ENCODE data around the gene AJUBA.

DNA sequence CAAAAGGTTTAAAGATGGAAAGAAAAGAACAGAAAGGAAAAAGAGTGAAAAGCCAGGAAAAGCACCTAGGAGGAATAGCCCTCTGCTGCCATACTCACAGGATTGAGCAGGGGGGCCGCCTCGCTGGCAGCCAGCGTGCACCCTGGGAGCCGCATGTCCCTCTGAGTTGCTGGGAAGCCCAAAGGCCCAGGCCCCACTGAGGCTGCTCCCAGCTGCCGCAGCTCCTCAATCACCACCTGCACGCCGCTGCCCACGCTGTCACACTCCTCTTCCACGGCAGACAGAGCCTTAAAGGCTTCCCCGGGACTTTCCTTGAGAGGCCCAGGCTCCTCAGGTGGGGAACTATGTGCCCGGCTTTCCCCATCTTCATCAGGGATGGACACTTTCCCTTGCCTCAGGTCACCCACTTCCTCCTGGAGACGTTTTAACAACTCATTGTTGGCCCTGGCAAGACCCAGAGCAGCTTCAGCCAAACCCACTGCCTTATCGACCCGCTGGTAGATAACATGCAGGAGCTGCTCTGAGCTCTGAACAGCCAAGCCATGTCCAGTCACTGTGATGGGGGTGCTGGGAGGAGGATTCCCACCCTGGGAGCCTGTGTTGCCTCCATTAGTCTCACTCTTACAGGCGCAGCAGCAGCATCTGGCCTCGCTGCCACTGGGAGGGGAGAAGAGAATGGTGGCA, 16.1 kb upstream of the AJUBA start:
- TF ChIP-seq POLR2A (IDR thresholded peaks at IDR 0.05; ENCODE audit: low read depth, low read length) (no peak), POLR2AphosphoS5 (IDR thresholded peaks at IDR 0.05; ENCODE audit: low read depth, low read length) (no peak), TAF1 (IDR thresholded peaks at IDR 0.05; ENCODE audit: borderline replicate concordance, low read depth, low read length) (no peak)
